Lower lobe of right lung (tissue), 2 donors: ENCODE measurements around the gene MN1. TPM values are rescaled to one million over a fixed set of nuclear protein-coding genes. Genes with fewer than 3 reads are reported as not detected.

Experiments used
- ATAC-seq, 2 donors: fragments of 200-7000 bp; cut with Tn5 transposase; one replicate each; pipeline ENCODE4 v1.9.1; 2020 to 2022; ENCODE audit warnings: mild to moderate bottlenecking in 2 of 2, moderate library complexity in 2 of 2
- DNase-seq: peaks from one replicate; pipeline ENCODE4 v3.0.0-alpha.2; 2020
- H3K27ac ChIP-seq: fragments of 200-600 bp; one replicate; pipeline ENCODE4 v1.8.0; 2022
- H3K27me3 ChIP-seq: fragments of 200-600 bp; one replicate; pipeline ENCODE4 v1.8.0; 2022; ENCODE audit warnings: low read depth
- H3K36me3 ChIP-seq: fragments of 200-600 bp; one replicate; pipeline ENCODE4 v1.8.0; 2022; ENCODE audit warnings: mild to moderate bottlenecking
- H3K4me1 ChIP-seq: fragments of 200-600 bp; one replicate; pipeline ENCODE4 v1.8.0; 2022
- H3K4me3 ChIP-seq: fragments of 200-600 bp; one replicate; pipeline ENCODE4 v1.8.0; 2022; ENCODE audit warnings: mild to moderate bottlenecking
- H3K9me3 ChIP-seq: fragments of 200-600 bp; one replicate; pipeline ENCODE4 v1.8.0; 2022
- CTCF ChIP-seq: fragments of 200-600 bp; IDR thresholded peaks from one replicate; pipeline ENCODE4 v1.8.0; 2022; ENCODE audit warnings: antibody characterized with exemption, mild to moderate bottlenecking
- intact Hi-C: fragments of 100-400 bp; cut with DNase I; formaldehyde crosslinking; loops from one replicate; pipeline ENCODE4 v1.11.0; 2022
- total RNA-seq: library from RNA; stranded (reverse); fragmentation: NEBNext Ultra II Directional; extraction: Animal tissue kit (Norgen Biotek cat#: 25700); gene quantifications from one replicate; pipeline ENCODE4 v1.2.1, GENCODE V29; 2021
- donor health status: DM: no; HTN: yes; CAD: no; lungs with severe emphysema.

MN1 gene
- total RNA-seq, 1 donor from 2014 or later = 6.5 TPM

- Histone ChIP-seq H3K4me1 (peaks cover 5% of the 10 kb centered on the region), H3K9me3 (no peaks in the 10 kb centered on the region), H3K36me3 (no peaks in the 10 kb centered on the region), H3K27me3 (no peaks in the 10 kb centered on the region), H3K4me3 (no peak overlapping the region), H3K27ac (no peak overlapping the region)
- no peak for DNase-seq
- TF ChIP-seq CTCF = no peak
- no peak for ATAC-seq
- intact Hi-C loops = no loop called here
Observed at GRCh38 chr22:27814993-27815392, 13.4 kb upstream of the MN1 start.

DNA sequence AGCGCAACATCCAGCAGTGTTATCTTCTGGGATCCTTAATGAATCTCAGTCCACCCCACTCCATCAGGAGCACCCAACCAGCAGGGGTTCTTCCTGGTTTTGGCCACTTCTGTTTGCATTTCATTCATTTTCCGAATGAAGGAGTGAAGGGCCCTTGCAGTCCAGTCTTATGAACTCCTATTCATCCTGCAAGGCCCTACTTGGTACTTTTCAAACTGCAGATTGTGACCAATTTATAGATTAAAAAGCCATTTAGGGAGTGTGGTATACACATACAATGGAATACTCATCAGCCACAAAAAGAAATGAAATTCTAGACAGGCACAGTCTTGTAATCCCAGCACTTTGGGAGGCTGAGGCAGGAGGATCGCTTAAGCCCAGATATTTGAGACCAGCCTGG lies 10.2 kb upstream of the MN1 start:
- Histone ChIP-seq H3K36me3 (no peaks in the 10 kb centered on the region), H3K4me1 (peaks cover 6% of the 10 kb centered on the region), H3K9me3 (no peaks in the 10 kb centered on the region), H3K27me3 (no peaks in the 10 kb centered on the region), H3K4me3 (no peak overlapping the region), H3K27ac (no peak overlapping the region)
- TF ChIP-seq CTCF = no peak
- intact Hi-C loops = no loop called here
- ATAC-seq = no peak
- DNase-seq = no peak

DNA sequence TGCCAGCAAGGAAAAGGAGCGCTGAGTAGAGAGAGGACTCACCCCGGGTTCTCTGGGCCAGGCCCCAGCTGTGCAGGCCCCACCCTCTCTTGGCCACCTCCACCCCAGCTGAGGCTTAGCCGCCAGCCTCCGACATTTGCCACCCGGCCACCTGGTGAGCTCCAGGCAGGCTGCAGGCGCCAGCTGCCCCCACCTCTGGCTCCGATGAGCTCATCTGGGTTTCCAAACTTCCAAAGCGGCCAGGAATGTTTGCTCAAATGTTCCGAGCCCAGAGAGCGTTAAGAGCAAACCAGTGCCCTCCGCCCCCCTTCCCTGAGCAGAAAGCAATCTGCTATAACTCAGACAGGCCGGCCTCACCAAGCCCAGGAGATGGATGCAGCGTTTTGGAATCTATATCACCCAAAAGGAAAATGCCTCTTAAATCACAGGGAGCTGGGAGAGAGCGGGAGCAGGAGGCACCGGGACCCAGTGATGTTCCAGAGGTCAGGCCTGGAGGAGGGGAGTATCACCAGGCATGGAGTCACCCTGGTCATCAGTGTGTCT lies 9.1 kb upstream of the MN1 start:
- no peak for TF ChIP-seq CTCF
- no peak overlapping the region for H3K4me3 ChIP-seq
- DNase-seq (no peak), ATAC-seq (peak; percentile 65 to 68)
- H3K9me3 ChIP-seq = no peaks in the 10 kb centered on the region
- no peaks in the 10 kb centered on the region for H3K27me3 ChIP-seq
- H3K4me1 ChIP-seq = peaks cover 6% of the 10 kb centered on the region
- no peak overlapping the region for H3K27ac ChIP-seq
- intact Hi-C loops = no loop called here
- no peaks in the 10 kb centered on the region for H3K36me3 ChIP-seq

DNA sequence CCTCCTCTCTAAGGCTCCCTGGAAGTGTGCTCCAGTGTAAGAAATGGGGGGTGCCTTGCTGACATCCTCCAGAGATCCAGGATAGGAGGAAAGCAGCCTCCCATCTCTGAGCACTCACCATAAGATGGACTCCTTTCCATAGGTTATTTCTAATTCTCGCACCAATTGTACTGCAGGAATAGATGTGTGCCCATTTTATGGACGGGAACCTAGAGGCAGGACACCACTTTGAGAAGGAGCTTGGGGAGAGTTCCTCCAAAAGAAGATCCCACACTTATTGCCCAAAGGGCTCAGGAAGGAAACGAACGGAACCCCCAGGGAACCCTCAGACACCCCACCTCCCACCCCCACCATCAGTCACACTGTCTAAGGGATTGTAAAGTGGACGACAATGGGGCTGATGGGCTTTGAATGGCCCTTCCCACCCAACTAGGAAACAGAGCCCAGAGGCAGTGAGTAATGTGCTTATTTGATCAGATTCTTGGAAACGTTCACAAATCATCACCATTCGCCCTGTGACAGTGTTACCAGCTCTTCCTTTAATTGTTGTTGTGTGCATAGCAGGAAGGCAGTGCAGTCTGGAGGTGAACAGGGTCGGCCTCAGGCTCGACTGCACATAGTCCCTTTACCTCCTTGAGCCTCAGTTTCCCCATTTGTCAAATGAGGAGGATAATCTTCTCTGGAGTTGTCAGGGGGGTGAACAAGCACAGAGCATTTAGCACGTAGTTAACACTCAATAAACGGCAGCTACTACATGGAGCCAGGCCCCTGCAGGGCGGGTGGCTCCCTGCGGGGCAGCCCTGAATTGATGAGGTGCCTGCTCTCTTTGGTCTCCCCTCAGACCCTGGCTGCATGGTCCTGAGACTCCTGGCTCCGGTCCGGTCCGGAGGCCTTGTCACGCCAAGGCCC lies 8.4 kb upstream of the MN1 start:
- ATAC-seq (no peak), DNase-seq (no peak)
- Histone ChIP-seq H3K4me1 (peaks cover 6% of the 10 kb centered on the region), H3K9me3 (no peaks in the 10 kb centered on the region), H3K36me3 (no peaks in the 10 kb centered on the region), H3K4me3 (no peak overlapping the region), H3K27ac (no peak overlapping the region), H3K27me3 (no peaks in the 10 kb centered on the region)
- intact Hi-C loops = no loop called here
- no peak for TF ChIP-seq CTCF

- TF ChIP-seq CTCF = no peak
- no peak for DNase-seq
- H3K36me3 ChIP-seq = no peaks in the 10 kb centered on the region
- no peak overlapping the region for H3K4me3 ChIP-seq
- no peaks in the 10 kb centered on the region for H3K9me3 ChIP-seq
- no peak overlapping the region for H3K27ac ChIP-seq
- ATAC-seq = no peak
- no peaks in the 10 kb centered on the region for H3K27me3 ChIP-seq
- H3K4me1 ChIP-seq = peaks cover 13% of the 10 kb centered on the region
- intact Hi-C loops = no loop called here
Observed at GRCh38 chr22:27809226-27809603, 7.7 kb upstream of the MN1 start.
